Liver (tissue), 9 donors: ENCODE measurements around the gene ZNF488. TPM values are rescaled to one million over a fixed set of nuclear protein-coding genes. Genes with fewer than 3 reads are reported as not detected.

Experiments used
- DNase-seq: peaks from one replicate; pipeline ENCODE4 v3.0.0-alpha.2; 2017; ENCODE audit warnings: low spot score
- H3K27ac ChIP-seq, 2 donors: one replicate each; pipeline ENCODE4 v1.7.0; 2013; ENCODE audit warnings: inconsistent platforms in 2 of 2, low read length in 2 of 2, control low read depth in 1 of 2, low read depth in 1 of 2, mild to moderate bottlenecking in 1 of 2
- H3K27me3 ChIP-seq, 4 donors: one replicate each; pipeline versions ENCODE4 v1.6.1 to v1.7.0; 2013; ENCODE audit warnings: low read length in 3 of 4, inconsistent platforms in 1 of 4, mild to moderate bottlenecking in 1 of 4, moderate library complexity in 1 of 4; ENCODE audit not compliant: control insufficient read depth in 4 of 4, insufficient read depth in 4 of 4
- H3K36me3 ChIP-seq, 4 donors: one replicate each; pipeline versions ENCODE4 v1.6.1 to v1.7.0; 2013; ENCODE audit warnings: low read length in 3 of 4, mild to moderate bottlenecking in 3 of 4, low read depth in 1 of 4, moderate library complexity in 1 of 4; ENCODE audit not compliant: control insufficient read depth in 4 of 4, insufficient read depth in 3 of 4
- H3K4me1 ChIP-seq, 4 donors: one replicate each; pipeline versions ENCODE4 v1.6.1 to v1.7.0; 2013; ENCODE audit warnings: low read length in 3 of 4, mild to moderate bottlenecking in 3 of 4, moderate library complexity in 1 of 4; ENCODE audit not compliant: control insufficient read depth in 4 of 4, insufficient read depth in 4 of 4
- H3K4me3 ChIP-seq, 3 donors: one replicate each; pipeline versions ENCODE4 v1.6.1 to v1.7.0; 2013; ENCODE audit warnings: low read length in 3 of 3, control low read depth in 1 of 3, low read depth in 1 of 3, mild to moderate bottlenecking in 1 of 3
- H3K9ac ChIP-seq, 2 donors: one replicate each; pipeline ENCODE4 v1.7.0; 2013; ENCODE audit warnings: low read length in 2 of 2, mild to moderate bottlenecking in 2 of 2, moderate library complexity in 2 of 2, control low read depth in 1 of 2, low read depth in 1 of 2
- H3K9me3 ChIP-seq, 4 donors: one replicate each; pipeline versions ENCODE4 v1.6.1 to v1.7.0; 2013; ENCODE audit warnings: low read length in 3 of 4; ENCODE audit not compliant: control insufficient read depth in 4 of 4
- FOXA1 ChIP-seq: IDR thresholded peaks from 2 replicates; pipeline ENCODE4 v1.6.1; 2016; ENCODE audit warnings: antibody characterized with exemption
- GABPA ChIP-seq, 2 donors: IDR thresholded peaks in 1 of 2; conservative IDR thresholded peaks in 1 of 2; 2 replicates each; pipeline ENCODE4 v1.6.1; 2016; ENCODE audit warnings: antibody characterized with exemption in 2 of 2, mild to moderate bottlenecking in 1 of 2, moderate library complexity in 1 of 2
- HNF4G ChIP-seq: IDR thresholded peaks from 2 replicates; pipeline ENCODE4 v1.6.1; 2016; ENCODE audit warnings: antibody characterized with exemption
- MAX ChIP-seq: IDR thresholded peaks from 2 replicates; pipeline ENCODE4 v1.6.1; 2016; ENCODE audit warnings: antibody characterized with exemption
- RXRA ChIP-seq, 2 donors: IDR thresholded peaks; 2 replicates each; pipeline ENCODE4 v1.6.1; 2017 to 2018; ENCODE audit warnings: antibody characterized with exemption in 2 of 2, mild to moderate bottlenecking in 1 of 2
- TAF1 ChIP-seq: conservative IDR thresholded peaks from 2 replicates; pipeline ENCODE4 v1.6.1; 2016; ENCODE audit warnings: antibody characterized with exemption, mild to moderate bottlenecking
- WGBS: extraction: QIAGEN DNeasy Blood & Tissue Kit; methylation state at CpG from one replicate; pipeline ENCODE4 v1.1.7; 2013; 5-methylcytosine and 5-hydroxymethylcytosine counted together
- polyA plus RNA-seq, 2 donors: library from polyadenylated mRNA; stranded (reverse) in 1 of 2; unstranded in 1 of 2; fragments of 200-250 nt in 1 of 2; fragments of >200 nt in 1 of 2; fragmentation: Nextera tagmentation in 1 of 2; extraction: Ambion mirVana in 1 of 2; gene quantifications; one replicate each; pipeline versions ENCODE4 v1.2.1 to v1.2.3, GENCODE V29; 2013 to 2015
- total RNA-seq, 2 donors: library from RNA; depleted of rRNA; stranded (reverse); fragments of >200 nt; gene quantifications; one replicate each; pipeline ENCODE4 v1.2.3, GENCODE V29; 2014
- TF ChIP-seq, protein P1 (sequence below): IDR thresholded peaks from 2 replicates; pipeline ENCODE4 v1.6.1; 2016; ENCODE audit warnings: antibody characterized with exemption
- TF ChIP-seq, protein P2 (sequence below): IDR thresholded peaks from 2 replicates; pipeline ENCODE4 v1.6.1; 2016; ENCODE audit warnings: antibody characterized with exemption, mild to moderate bottlenecking
- TF ChIP-seq, protein P3 (sequence below): fragments of 150-350 bp; IDR thresholded peaks from 2 replicates; pipeline ENCODE4 v1.5.1; 2017; ENCODE audit warnings: improper control_type of control experiment, low read depth, low read length; ENCODE audit not compliant: missing input control
- TF ChIP-seq, protein P4 (sequence below): IDR thresholded peaks from 2 replicates; pipeline ENCODE4 v1.6.1; 2016; ENCODE audit warnings: antibody characterized with exemption
- donor health status: healthy.
- donor health status: healthy.
- donor health status: healthy.
- donor health status: healthy.
- donor health status: healthy.

ZNF488 gene
- total and polyA plus RNA-seq, 4 donors, result 0.02 to 0.09 TPM; not detected in 2

- TF ChIP-seq, protein P1, sequence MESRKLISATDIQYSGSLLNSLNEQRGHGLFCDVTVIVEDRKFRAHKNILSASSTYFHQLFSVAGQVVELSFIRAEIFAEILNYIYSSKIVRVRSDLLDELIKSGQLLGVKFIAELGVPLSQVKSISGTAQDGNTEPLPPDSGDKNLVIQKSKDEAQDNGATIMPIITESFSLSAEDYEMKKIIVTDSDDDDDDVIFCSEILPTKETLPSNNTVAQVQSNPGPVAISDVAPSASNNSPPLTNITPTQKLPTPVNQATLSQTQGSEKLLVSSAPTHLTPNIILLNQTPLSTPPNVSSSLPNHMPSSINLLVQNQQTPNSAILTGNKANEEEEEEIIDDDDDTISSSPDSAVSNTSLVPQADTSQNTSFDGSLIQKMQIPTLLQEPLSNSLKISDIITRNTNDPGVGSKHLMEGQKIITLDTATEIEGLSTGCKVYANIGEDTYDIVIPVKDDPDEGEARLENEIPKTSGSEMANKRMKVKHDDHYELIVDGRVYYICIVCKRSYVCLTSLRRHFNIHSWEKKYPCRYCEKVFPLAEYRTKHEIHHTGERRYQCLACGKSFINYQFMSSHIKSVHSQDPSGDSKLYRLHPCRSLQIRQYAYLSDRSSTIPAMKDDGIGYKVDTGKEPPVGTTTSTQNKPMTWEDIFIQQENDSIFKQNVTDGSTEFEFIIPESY, result no peak
- TF ChIP-seq FOXA1, result no peak
- TF ChIP-seq TAF1, result no peak
- TF ChIP-seq RXRA (IDR thresholded peaks at IDR 0.05), result no peak
- no peak for TF ChIP-seq HNF4G
- TF ChIP-seq, protein P2, sequence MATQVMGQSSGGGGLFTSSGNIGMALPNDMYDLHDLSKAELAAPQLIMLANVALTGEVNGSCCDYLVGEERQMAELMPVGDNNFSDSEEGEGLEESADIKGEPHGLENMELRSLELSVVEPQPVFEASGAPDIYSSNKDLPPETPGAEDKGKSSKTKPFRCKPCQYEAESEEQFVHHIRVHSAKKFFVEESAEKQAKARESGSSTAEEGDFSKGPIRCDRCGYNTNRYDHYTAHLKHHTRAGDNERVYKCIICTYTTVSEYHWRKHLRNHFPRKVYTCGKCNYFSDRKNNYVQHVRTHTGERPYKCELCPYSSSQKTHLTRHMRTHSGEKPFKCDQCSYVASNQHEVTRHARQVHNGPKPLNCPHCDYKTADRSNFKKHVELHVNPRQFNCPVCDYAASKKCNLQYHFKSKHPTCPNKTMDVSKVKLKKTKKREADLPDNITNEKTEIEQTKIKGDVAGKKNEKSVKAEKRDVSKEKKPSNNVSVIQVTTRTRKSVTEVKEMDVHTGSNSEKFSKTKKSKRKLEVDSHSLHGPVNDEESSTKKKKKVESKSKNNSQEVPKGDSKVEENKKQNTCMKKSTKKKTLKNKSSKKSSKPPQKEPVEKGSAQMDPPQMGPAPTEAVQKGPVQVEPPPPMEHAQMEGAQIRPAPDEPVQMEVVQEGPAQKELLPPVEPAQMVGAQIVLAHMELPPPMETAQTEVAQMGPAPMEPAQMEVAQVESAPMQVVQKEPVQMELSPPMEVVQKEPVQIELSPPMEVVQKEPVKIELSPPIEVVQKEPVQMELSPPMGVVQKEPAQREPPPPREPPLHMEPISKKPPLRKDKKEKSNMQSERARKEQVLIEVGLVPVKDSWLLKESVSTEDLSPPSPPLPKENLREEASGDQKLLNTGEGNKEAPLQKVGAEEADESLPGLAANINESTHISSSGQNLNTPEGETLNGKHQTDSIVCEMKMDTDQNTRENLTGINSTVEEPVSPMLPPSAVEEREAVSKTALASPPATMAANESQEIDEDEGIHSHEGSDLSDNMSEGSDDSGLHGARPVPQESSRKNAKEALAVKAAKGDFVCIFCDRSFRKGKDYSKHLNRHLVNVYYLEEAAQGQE, result no peak
- TF ChIP-seq GABPA (IDR thresholded peaks at IDR 0.05 in 1 of 2, conservative IDR thresholded peaks at IDR 0.05 in 1 of 2), result no peak
Observed at GRCh38 chr10:47409171-47409865, 25.2 kb upstream of the ZNF488 start (continued).

GRCh38 chr10:47408606-47409005 is 24.5 kb upstream of the ZNF488 start:
- Histone ChIP-seq H3K27me3 (peaks cover 0 to 8% (median 0%) of the 10 kb centered on the region in 4 donors), H3K27ac (no peak overlapping the region), H3K4me1 (no peaks in the 10 kb centered on the region), H3K36me3 (no peaks in the 10 kb centered on the region), H3K9me3 (no peaks in the 10 kb centered on the region), H3K9ac (no peak overlapping the region), H3K4me3 (no peak overlapping the region)
- TF ChIP-seq TAF1 (no peak), GABPA (IDR thresholded peaks at IDR 0.05 in 1 of 2, conservative IDR thresholded peaks at IDR 0.05 in 1 of 2) (no peak), MAX (no peak)
- TF ChIP-seq, protein P3, sequence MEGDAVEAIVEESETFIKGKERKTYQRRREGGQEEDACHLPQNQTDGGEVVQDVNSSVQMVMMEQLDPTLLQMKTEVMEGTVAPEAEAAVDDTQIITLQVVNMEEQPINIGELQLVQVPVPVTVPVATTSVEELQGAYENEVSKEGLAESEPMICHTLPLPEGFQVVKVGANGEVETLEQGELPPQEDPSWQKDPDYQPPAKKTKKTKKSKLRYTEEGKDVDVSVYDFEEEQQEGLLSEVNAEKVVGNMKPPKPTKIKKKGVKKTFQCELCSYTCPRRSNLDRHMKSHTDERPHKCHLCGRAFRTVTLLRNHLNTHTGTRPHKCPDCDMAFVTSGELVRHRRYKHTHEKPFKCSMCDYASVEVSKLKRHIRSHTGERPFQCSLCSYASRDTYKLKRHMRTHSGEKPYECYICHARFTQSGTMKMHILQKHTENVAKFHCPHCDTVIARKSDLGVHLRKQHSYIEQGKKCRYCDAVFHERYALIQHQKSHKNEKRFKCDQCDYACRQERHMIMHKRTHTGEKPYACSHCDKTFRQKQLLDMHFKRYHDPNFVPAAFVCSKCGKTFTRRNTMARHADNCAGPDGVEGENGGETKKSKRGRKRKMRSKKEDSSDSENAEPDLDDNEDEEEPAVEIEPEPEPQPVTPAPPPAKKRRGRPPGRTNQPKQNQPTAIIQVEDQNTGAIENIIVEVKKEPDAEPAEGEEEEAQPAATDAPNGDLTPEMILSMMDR, result no peak
- TF ChIP-seq, protein P4, sequence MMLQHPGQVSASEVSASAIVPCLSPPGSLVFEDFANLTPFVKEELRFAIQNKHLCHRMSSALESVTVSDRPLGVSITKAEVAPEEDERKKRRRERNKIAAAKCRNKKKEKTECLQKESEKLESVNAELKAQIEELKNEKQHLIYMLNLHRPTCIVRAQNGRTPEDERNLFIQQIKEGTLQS, result no peak
- 82% methylated on average over 6 of the region's 6 CpGs for WGBS
- DNase-seq, result no peak
